ENCODE data around the gene SKIDA1.

The SKIDA1 gene

GRCh38 chr10:21490028-21490710, 35.3 kb downstream of the SKIDA1 start:
- Histone ChIP-seq H3K9me3 (ENCODE audit: low read depth, low read length) (no peaks in the 10 kb centered on the region), H3K9ac (ENCODE audit: insufficient read length) (no peak overlapping the region), H3K36me3 (ENCODE audit: insufficient read depth, low read length) (no peaks in the 10 kb centered on the region), H3K27ac (no peak overlapping the region), H3K4me3 (no peak overlapping the region)
- DNase-seq (ENCODE audit: low read depth, low spot score), result no peak
- TF ChIP-seq POLR2AphosphoS5 (IDR thresholded peaks at IDR 0.05; ENCODE audit: borderline replicate concordance, low read depth, low read length) (no peak), FOXP2 (optimal IDR thresholded peaks at IDR 0.05; ENCODE audit: control extremely low read depth, extremely low read length, insufficient read depth) (no peak), EZH2 (IDR thresholded peaks at IDR 0.05) (no peak)

- H3K4me3 ChIP-seq, result peak overlapping the region; percentile 38; the same call in 1 of the 2 replicates
- no peak for DNase-seq (ENCODE audit: low read depth, low spot score)
- no peak overlapping the region for H3K27ac ChIP-seq
- no peak overlapping the region for H3K9ac ChIP-seq (ENCODE audit: insufficient read length)
- H3K36me3 ChIP-seq (ENCODE audit: insufficient read depth, low read length), result no peaks in the 10 kb centered on the region
- TF ChIP-seq POLR2AphosphoS5 (IDR thresholded peaks at IDR 0.05; ENCODE audit: borderline replicate concordance, low read depth, low read length) (no peak), FOXP2 (optimal IDR thresholded peaks at IDR 0.05; ENCODE audit: control extremely low read depth, extremely low read length, insufficient read depth) (no peak), EZH2 (IDR thresholded peaks at IDR 0.05) (no peak)
- H3K9me3 ChIP-seq (ENCODE audit: low read depth, low read length), result no peaks in the 10 kb centered on the region
Measured at GRCh38 chr10:21488957-21489446, 36.5 kb downstream of the SKIDA1 start.

DNA sequence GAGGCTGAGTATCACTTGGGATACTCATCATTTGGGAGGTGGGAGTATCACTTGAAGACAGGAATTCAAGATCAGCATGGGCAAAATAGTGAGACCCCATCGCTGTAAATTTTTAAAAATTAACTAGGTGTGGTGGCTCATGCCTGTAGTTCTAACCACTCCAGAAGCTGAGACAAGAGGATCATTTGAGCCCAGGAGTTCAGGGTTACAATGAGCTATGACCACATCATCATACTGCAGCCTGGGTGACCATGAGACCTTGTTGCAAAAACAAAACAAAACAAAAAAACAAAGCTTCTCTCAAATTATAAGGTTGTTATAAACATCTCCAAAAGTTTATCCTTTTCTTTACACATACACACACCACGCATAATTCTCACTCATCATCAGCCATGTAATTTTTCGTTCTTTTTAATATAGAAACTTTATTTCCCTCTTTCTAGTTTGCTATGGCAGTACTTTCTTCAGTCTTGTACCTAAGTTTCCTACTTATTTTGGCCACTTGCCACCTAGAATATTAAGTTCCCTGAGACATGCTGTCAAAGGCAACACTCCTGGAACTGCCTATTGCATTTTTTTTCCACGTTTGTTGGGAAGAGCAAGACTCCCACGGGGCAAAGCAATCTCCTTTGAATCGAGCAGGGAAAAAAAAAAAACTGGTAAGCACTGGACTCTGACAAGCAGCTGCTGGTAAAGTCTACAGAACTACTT, 37.1 kb downstream of the SKIDA1 start:
- Histone ChIP-seq H3K27ac (no peak overlapping the region), H3K4me3 (peak overlapping the region; percentile 38; the same call in 1 of the 2 replicates), H3K9ac (ENCODE audit: insufficient read length) (no peak overlapping the region), H3K9me3 (ENCODE audit: low read depth, low read length) (no peaks in the 10 kb centered on the region), H3K36me3 (ENCODE audit: insufficient read depth, low read length) (no peaks in the 10 kb centered on the region)
- DNase-seq (ENCODE audit: low read depth, low spot score), result no peak
- TF ChIP-seq EZH2 (IDR thresholded peaks at IDR 0.05) (no peak), FOXP2 (optimal IDR thresholded peaks at IDR 0.05; ENCODE audit: control extremely low read depth, extremely low read length, insufficient read depth) (no peak), POLR2AphosphoS5 (IDR thresholded peaks at IDR 0.05; ENCODE audit: borderline replicate concordance, low read depth, low read length) (no peak)

DNA sequence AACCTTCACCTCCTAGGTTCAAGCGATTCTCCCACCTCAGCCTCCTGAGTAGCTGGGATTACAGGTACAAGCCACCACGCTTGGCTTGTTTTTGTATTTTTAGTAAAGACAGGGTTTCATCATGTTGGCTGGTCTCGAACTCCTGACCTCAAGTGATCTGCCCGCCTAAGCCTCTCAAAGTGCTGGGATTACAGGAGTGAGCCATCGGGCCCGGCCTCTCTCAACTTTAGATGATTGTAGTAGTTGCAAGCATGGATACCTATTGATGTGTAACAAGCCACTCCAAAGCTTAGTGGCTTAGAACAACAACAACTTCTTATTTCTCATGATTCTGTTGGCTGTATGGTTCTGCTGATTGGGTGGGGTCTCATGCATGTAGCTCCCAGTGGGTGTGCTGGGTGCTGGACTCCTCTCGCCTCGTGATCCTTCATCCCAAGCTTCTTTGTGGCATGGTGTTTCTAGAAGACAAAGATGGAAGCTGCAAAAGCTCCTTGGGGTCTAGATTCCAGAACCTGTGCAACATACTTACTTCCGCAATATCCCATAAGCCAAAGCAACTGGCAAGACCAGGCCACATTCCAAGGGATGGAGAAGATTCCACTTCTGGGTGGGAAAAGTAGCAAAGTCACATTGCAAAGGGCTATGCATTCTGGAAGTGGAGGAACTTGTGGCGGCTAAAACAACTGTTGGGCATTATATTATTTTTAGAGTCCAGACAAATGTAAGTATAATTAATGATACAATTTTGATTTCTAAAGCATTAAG, 37.9 kb downstream of the SKIDA1 start:
- H3K4me3 ChIP-seq, result no peak overlapping the region
- no peaks in the 10 kb centered on the region for H3K9me3 ChIP-seq (ENCODE audit: low read depth, low read length)
- no peaks in the 10 kb centered on the region for H3K36me3 ChIP-seq (ENCODE audit: insufficient read depth, low read length)
- H3K9ac ChIP-seq (ENCODE audit: insufficient read length), result no peak overlapping the region
- no peak overlapping the region for H3K27ac ChIP-seq
- TF ChIP-seq POLR2AphosphoS5 (IDR thresholded peaks at IDR 0.05; ENCODE audit: borderline replicate concordance, low read depth, low read length), result no peak
- TF ChIP-seq FOXP2 (optimal IDR thresholded peaks at IDR 0.05; ENCODE audit: control extremely low read depth, extremely low read length, insufficient read depth), result no peak
- no peak for TF ChIP-seq EZH2 (IDR thresholded peaks at IDR 0.05)
- no peak for DNase-seq (ENCODE audit: low read depth, low spot score)

DNA sequence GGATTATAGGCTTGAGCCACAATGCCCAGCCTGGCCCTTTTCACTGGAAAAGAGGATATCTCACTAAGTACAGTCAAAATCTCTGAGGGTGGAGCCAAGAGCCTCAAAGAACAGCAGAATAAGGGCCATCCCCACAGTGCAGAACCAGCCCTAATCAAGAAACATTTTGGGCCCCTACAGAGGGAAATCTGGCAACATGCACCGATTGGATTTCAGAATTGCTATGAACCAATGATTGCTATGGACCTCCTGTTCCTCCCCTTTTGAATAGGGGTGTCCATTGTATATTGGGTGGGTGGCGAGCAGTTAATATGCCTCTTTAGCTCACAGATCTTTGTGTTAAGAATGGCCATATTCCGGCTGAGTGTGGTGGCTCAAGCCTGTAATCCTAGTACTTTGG, 42.7 kb downstream of the SKIDA1 start:
- no peak for TF ChIP-seq POLR2AphosphoS5 (IDR thresholded peaks at IDR 0.05; ENCODE audit: borderline replicate concordance, low read depth, low read length)
- TF ChIP-seq FOXP2 (optimal IDR thresholded peaks at IDR 0.05; ENCODE audit: control extremely low read depth, extremely low read length, insufficient read depth), result no peak
- TF ChIP-seq EZH2 (IDR thresholded peaks at IDR 0.05), result no peak
- H3K9me3 ChIP-seq (ENCODE audit: low read depth, low read length), result no peaks in the 10 kb centered on the region

DNA sequence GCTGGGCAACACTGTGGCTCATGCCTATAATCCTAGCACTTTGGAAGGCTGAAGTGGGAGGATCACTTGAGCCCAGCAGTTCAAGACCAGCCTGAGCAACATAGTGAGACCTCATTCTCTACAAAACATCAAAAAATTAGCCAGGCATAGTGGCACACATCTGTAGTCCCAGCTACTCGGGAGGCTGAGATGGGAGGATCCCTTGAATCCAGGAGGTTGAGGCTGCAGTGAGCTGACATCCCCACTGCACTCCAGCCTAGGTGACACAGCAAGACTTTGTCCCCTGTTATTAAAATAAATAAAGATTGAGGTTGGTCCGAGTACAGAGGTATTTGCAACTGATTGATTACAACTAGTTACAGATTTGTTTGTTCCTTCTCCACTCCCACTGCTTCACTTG, 44.1 kb downstream of the SKIDA1 start:
- Histone ChIP-seq H3K9ac (ENCODE audit: insufficient read length) (no peak overlapping the region), H3K36me3 (ENCODE audit: insufficient read depth, low read length) (no peaks in the 10 kb centered on the region), H3K27ac (no peak overlapping the region), H3K4me3 (no peak overlapping the region), H3K9me3 (ENCODE audit: low read depth, low read length) (no peaks in the 10 kb centered on the region)
- TF ChIP-seq POLR2AphosphoS5 (IDR thresholded peaks at IDR 0.05; ENCODE audit: borderline replicate concordance, low read depth, low read length) (no peak), EZH2 (IDR thresholded peaks at IDR 0.05) (no peak), FOXP2 (optimal IDR thresholded peaks at IDR 0.05; ENCODE audit: control extremely low read depth, extremely low read length, insufficient read depth) (no peak)
- DNase-seq (ENCODE audit: low read depth, low spot score), result no peak

More for the DNA sequence above, 42.7 kb downstream of the SKIDA1 start:
- H3K4me3 ChIP-seq, result no peak overlapping the region
- H3K36me3 ChIP-seq (ENCODE audit: insufficient read depth, low read length), result no peaks in the 10 kb centered on the region
- no peak overlapping the region for H3K27ac ChIP-seq
- no peak overlapping the region for H3K9ac ChIP-seq (ENCODE audit: insufficient read length)
- DNase-seq (ENCODE audit: low read depth, low spot score), result no peak

DNA sequence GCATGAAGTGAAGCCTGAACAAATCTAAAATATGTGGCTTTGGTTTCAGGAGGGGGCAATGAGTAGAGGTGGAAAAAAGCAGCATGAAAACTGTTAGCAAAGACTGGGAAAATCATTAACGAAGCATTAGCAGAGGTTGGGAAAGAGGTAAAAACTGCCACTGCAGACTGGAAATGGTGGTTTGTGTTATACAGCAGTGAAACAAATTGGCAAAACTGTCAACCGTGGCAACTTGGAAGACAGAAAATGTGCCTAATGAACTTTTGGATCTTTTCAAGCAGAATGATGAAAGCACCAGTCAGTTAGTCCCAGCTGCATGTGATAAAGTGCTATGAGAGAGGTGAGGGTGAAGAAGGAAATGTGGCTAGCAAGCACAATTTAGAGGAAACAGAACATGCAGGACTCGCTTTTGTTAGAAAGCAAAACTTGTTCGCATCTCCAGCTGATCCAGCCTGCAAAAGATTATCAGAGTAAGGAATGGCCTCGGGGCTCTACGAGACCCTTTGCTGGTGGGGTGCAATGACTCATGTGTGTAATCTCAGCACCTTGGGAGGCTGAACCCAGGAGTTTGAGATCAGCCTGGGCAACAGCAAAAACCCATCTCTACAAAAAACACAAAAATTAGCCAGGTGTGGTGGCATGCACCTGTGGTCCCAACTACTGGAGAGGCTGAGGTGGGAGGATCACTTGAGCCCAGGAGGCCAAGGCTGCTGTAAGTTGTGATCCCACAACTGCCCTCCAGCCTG, 45.7 kb downstream of the SKIDA1 start:
- no peak for TF ChIP-seq FOXP2 (optimal IDR thresholded peaks at IDR 0.05; ENCODE audit: control extremely low read depth, extremely low read length, insufficient read depth)
- TF ChIP-seq EZH2 (IDR thresholded peaks at IDR 0.05), result no peak
- no peak for TF ChIP-seq POLR2AphosphoS5 (IDR thresholded peaks at IDR 0.05; ENCODE audit: borderline replicate concordance, low read depth, low read length)
- H3K9me3 ChIP-seq (ENCODE audit: low read depth, low read length), result no peaks in the 10 kb centered on the region
- DNase-seq (ENCODE audit: low read depth, low spot score), result no peak
- no peaks in the 10 kb centered on the region for H3K36me3 ChIP-seq (ENCODE audit: insufficient read depth, low read length)
- H3K27ac ChIP-seq, result no peak overlapping the region
- no peak overlapping the region for H3K9ac ChIP-seq (ENCODE audit: insufficient read length)
- H3K4me3 ChIP-seq, result no peak overlapping the region

All from SK-N-MC (cell line).